H1 (cell line): ENCODE measurements around the gene HAT1.

Experiments
- EP300 ChIP-seq, 2 experiments: IDR thresholded peaks; 1 replicate in 1 of 2; 2 replicates in 1 of 2; pipeline ENCODE4 v1.6.1; 2011 to 2012; ENCODE audit warnings: low read depth in 2 of 2, low read length in 2 of 2, mild to moderate bottlenecking in 2 of 2, borderline replicate concordance in 1 of 2, inconsistent platforms in 1 of 2, moderate library complexity in 1 of 2
- MAFK ChIP-seq: IDR thresholded peaks from 2 replicates; pipeline ENCODE4 v1.6.1; 2012; ENCODE audit warnings: low read depth, mild to moderate bottlenecking, improper control_type of control experiment, low read length
- SAP30 ChIP-seq: fragments of 300-600 bp; sonication (generic); IDR thresholded peaks from 2 replicates; pipeline ENCODE4 v1.7.1; 2012; ENCODE audit warnings: low read length, moderate library complexity, mild to moderate bottlenecking, inconsistent platforms; ENCODE audit not compliant: insufficient read depth, insufficient replicate concordance
- SUZ12 ChIP-seq: fragments of 200-600 bp; sonication (generic); IDR thresholded peaks from 2 replicates; pipeline ENCODE4 v1.6.1; 2012; ENCODE audit warnings: mild to moderate bottlenecking, inconsistent platforms, low read length, moderate library complexity, mixed read lengths
- YY1 ChIP-seq: IDR thresholded peaks from 2 replicates; pipeline ENCODE4 v1.6.1; 2011; ENCODE audit warnings: low read depth, mild to moderate bottlenecking, low read length
- TF ChIP-seq, protein P1 (sequence below), 3 experiments: IDR thresholded peaks; 1 replicate in 2 of 3; 2 replicates in 1 of 3; pipeline versions ENCODE4 v1.5.1 to v1.6.1; 2011; ENCODE audit warnings: low read length in 3 of 3, mild to moderate bottlenecking in 3 of 3, inconsistent platforms in 2 of 3, low read depth in 1 of 3, moderate library complexity in 1 of 3; ENCODE audit not compliant: insufficient read depth in 1 of 3; ENCODE audit errors: control extremely low read depth in 1 of 3
- TF ChIP-seq, protein P2 (sequence below): IDR thresholded peaks from 2 replicates; pipeline ENCODE4 v1.6.1; 2012; ENCODE audit warnings: inconsistent platforms

DNA sequence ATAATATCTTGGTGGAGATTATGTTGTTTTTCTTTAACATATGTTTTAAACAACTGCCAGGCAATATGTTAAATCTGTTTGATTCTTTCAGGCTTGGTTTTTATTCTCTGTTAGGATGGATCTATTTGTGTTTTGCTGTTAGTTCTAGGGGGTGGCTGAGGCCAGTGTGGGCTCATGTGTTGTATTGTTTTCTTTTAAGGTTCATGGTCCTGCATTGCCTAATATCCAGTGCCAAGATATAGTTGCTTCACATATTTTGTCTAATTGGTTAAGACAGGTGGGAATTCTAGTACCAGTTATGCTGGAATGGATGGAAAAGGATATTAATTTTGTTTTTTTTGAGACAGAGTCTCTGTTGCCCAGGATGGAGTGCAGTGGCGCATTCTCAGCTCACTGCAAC lies 85.1 kb downstream of the HAT1 start:
- TF ChIP-seq, protein P1, sequence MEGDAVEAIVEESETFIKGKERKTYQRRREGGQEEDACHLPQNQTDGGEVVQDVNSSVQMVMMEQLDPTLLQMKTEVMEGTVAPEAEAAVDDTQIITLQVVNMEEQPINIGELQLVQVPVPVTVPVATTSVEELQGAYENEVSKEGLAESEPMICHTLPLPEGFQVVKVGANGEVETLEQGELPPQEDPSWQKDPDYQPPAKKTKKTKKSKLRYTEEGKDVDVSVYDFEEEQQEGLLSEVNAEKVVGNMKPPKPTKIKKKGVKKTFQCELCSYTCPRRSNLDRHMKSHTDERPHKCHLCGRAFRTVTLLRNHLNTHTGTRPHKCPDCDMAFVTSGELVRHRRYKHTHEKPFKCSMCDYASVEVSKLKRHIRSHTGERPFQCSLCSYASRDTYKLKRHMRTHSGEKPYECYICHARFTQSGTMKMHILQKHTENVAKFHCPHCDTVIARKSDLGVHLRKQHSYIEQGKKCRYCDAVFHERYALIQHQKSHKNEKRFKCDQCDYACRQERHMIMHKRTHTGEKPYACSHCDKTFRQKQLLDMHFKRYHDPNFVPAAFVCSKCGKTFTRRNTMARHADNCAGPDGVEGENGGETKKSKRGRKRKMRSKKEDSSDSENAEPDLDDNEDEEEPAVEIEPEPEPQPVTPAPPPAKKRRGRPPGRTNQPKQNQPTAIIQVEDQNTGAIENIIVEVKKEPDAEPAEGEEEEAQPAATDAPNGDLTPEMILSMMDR (IDR thresholded peaks at IDR 0.05; ENCODE audit: control extremely low read depth in 1 of 3, insufficient read depth in 1 of 3, low read depth in 1 of 3, low read length in 3 of 3): no peak
- TF ChIP-seq MAFK (no peak), EP300 (IDR thresholded peaks at IDR 0.05; ENCODE audit: borderline replicate concordance in 1 of 2, low read depth in 2 of 2, low read length in 2 of 2) (no peak), SUZ12 (no peak), SAP30 (no peak), YY1 (no peak)
- TF ChIP-seq, protein P2, sequence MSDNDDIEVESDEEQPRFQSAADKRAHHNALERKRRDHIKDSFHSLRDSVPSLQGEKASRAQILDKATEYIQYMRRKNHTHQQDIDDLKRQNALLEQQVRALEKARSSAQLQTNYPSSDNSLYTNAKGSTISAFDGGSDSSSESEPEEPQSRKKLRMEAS: no peak
